Fibroblast of skin of scalp (primary cell): ENCODE data around the gene TNPO3. TPM values are rescaled to one million over a fixed set of nuclear protein-coding genes. Genes with fewer than 3 reads are reported as not detected.

Source experiments
- DNase-seq: peaks from one replicate; pipeline ENCODE4 v3.0.0-alpha.2; 2013
- polyA plus RNA-seq, 2 experiments: library from polyadenylated mRNA; unstranded; fragments of 120-200 nt; gene quantifications; one replicate each; pipeline ENCODE4 v1.2.1, GENCODE V29; 2013; ENCODE audit not compliant: insufficient read length in 2 of 2

The TNPO3 gene
- 37.1 TPM for polyA plus RNA-seq (2013, experiment 1 of 2; ENCODE audit: insufficient read length)
- 39.6 TPM for polyA plus RNA-seq (2013, experiment 2 of 2; ENCODE audit: insufficient read length)

GRCh38 chr7:129054438-129055293, at the start of gene TNPO3:
Gene TNPO3 (minus strand): TSS chr7:129055111. CDS start chr7:129054770, 341 bp downstream.
- DNase-seq = peak; percentile 94

DNA sequence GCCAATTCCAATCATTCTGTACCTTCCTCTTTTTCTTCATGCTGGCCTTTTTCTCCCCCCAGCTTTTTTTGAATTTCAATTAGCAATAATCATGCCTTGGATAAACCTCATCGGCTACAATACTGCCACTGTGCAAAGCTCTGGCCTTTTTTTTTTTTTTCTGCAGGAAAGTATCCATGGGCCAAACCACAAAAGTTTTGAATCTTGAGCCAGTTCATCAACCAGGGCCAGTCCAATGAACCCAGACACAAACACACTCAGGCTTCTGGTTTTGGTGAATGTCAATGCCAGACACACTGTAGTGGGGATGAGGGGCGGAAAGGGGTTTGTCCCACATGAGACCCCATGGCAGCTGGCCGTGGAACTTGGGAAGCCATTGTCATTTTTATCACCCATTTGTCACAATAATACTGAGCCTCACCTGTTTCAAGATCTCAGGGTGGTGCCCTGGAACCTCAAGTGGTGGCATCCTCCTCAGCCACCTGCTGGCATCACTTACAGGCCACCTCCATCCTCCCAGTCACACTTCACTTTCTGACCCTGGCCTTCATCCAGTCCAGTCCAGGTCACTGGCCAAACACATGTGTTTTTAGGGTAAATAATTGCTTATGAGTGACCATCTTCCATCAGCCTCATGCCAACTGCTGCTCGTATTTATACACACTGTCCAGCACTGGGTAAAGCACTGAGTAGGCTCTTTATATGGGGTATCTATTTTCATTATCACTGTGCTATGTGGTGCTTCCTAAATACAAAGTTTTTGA, 48.8 kb upstream of the TNPO3 start:
- DNase-seq = no peak

DNA sequence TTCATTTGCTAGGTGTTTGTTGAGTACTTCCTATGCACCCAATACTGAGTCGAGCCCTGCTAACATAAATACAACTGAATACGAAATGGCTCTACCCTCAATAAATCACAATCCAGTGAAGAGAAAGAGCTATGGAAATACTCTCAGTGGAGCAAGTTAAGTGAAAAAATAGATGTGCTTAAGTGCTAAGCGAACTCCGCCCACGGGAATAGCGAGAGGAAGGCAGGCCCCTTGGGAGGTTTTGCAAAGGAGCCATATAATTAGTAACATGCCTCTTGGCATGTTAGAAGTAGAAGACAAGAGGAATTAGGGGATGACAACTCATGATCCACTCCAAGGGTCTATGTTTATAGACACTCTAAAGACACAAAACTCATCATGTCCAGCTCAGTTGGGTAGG, 46.8 kb upstream of the TNPO3 start:
- peak; percentile 34 for DNase-seq

- no peak for DNase-seq
Observed at GRCh38 chr7:129100827-129101166, 45.9 kb upstream of the TNPO3 start.

DNA sequence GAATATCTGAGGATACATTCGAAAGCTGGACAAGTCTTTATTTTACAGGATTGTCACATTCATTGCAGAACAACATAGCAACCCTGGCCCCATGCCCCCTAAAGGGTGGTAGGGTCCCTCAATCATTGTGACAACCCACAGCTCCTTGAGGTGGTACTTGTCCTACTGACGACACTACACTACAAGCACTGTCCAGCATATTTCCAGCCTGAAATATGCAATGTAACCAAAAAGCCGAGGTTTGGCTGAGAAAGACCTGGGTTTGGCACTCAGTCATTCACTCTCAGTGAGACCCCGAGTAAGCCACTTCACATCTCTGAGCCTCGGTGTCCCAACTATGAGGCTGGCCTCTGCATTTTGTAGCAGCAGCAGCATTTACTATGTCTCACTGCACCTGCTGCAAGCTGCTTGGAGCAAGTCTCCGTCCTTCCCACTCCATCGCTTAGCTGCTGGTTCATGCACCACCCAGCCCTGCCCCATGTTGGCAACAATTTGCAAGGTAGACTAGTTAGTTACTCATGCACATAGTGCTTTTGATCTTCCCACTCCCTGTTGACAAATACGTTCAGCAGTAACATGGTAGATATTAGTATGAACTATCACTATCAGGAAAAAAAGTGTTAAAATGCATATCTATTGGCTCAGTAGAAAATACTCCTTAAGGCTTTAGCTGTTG, 43.6 kb upstream of the TNPO3 start:
- no peak for DNase-seq

DNA sequence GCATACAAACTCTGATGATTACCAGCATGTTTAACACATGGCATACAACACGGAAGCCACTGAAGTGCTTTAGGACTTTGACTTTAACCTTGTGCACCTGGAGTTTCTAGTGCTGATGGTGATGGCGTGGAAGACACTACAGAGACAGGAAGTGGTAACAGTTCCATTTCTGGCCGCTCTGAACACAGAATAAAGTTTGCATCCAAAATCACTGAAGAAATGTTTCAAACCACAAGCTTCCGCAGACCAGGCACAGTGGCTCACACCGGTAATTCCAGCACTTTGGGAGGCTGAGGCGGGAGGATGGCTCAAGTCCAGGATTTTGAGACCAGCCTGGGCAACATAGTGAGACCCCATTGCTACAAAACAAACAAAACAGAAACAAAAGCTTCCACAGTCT, 40.3 kb upstream of the TNPO3 start:
- DNase-seq = no peak

GRCh38 chr7:129094501-129094900, 39.6 kb upstream of the TNPO3 start:
- DNase-seq = no peak

- DNase-seq = no peak
Observed at GRCh38 chr7:129093867-129094456, 39.1 kb upstream of the TNPO3 start.

GRCh38 chr7:129091484-129092002, 36.6 kb upstream of the TNPO3 start:
- peak; percentile 66 for DNase-seq

DNA sequence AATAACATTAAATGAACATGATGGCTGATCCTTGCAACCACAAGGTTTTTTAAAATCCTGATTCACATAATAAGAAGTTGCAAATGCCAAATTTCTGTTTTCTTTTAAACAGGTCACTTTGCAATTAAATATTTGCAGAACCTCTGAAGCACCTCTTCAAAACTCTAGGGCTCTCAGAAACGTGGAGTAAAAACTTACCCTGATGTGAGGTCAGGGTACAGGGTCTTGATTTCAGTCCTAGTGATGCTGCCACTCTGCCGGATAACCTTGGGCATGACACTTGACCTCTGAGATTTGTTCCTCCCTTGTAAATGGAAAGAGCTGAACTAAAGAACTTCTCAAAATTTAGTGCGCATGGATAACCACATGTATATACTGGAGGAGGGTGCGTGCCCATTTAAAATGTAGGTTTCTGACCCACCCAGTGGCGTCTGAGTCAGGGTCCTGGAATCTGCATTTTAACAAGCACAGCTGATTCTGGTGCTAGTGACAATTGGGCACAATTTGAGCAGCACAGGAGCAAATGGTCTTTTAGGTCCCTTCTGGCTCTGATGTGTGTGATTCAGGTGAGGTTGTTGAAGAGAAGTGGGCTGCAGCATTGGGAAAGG, 35.5 kb upstream of the TNPO3 start:
- DNase-seq = no peak

- DNase-seq = no peak
Observed at GRCh38 chr7:129089521-129090212, 34.8 kb upstream of the TNPO3 start.

- no peak for DNase-seq
Observed at GRCh38 chr7:129084801-129085551, 30.1 kb upstream of the TNPO3 start.

- DNase-seq = no peak
Observed at GRCh38 chr7:129083525-129083924, 28.6 kb upstream of the TNPO3 start.

- no peak for DNase-seq
Observed at GRCh38 chr7:129078455-129078854, 23.5 kb upstream of the TNPO3 start.

GRCh38 chr7:129076886-129077285, 22.0 kb upstream of the TNPO3 start:
- DNase-seq = no peak

GRCh38 chr7:129074994-129075393, 20.1 kb upstream of the TNPO3 start:
- DNase-seq = no peak

- DNase-seq = no peak
Observed at GRCh38 chr7:129074361-129074871, 19.5 kb upstream of the TNPO3 start.

DNA sequence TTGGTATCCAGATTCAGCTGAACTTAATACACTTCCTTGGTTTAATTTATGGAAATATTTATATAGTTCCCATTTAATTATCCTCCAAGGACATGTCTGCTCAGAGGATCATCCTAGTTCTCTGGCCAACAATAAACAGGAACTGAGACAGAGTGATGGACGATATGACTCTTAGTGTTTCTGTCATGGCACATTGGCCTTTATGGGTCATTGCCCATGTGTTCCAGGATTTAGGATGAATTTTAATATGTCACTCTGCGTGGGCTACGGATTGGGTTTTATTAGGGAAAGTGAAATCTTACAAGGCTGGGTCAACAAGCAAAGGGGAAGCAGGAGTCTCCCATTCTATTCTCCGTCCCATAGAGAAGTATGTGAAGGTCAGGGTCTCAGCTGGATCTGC, 18.8 kb upstream of the TNPO3 start:
- DNase-seq = no peak

DNA sequence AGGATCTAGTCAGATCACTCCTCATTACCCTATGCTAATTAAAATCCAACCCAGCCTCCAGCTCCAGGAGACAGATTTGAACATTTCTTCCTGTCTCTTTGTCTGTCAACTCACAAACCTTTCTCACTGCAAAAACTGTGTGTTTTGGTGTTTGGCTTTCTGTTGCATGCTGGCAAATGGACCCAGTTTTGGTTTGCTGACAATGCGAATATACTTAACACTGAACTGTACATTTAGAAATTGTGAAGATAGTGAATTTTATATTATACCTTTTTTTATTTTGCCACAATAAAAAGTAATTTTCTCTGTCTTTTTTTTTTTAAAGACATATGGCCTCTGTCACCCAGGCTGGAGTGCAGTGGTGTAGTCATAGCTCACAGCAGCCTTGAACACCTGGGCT, 18.3 kb upstream of the TNPO3 start:
- DNase-seq = no peak

GRCh38 chr7:129072479-129073011, 17.6 kb upstream of the TNPO3 start:
- no peak for DNase-seq
